Nephron progenitor cell (in vitro differentiated cells): ENCODE measurements around the gene MEGF10.

Experiments used
- DNase-seq: peaks from one replicate; pipeline ENCODE4 v3.0.0; 2021
- H3K27ac Mint-ChIP-seq: 2 replicates; pipeline ENCODE4 v1.8.0; 2021; ENCODE audit warnings: mild to moderate bottlenecking, moderate library complexity, mixed read lengths
- H3K27me3 Mint-ChIP-seq: 2 replicates; pipeline ENCODE4 v1.8.0; 2021; ENCODE audit warnings: mild to moderate bottlenecking, low read depth, mixed read lengths; ENCODE audit not compliant: poor library complexity
- H3K36me3 Mint-ChIP-seq: 2 replicates; pipeline ENCODE4 v1.8.0; 2021; ENCODE audit warnings: low read depth, mixed read lengths
- H3K4me1 Mint-ChIP-seq: 2 replicates; pipeline ENCODE4 v1.8.0; 2021; ENCODE audit warnings: mixed read lengths
- H3K4me3 Mint-ChIP-seq: 2 replicates; pipeline ENCODE4 v1.8.0; 2021; ENCODE audit warnings: mild to moderate bottlenecking, moderate library complexity, mixed read lengths
- H3K9me3 Mint-ChIP-seq: 2 replicates; pipeline ENCODE4 v1.8.0; 2021; ENCODE audit warnings: mild to moderate bottlenecking, moderate library complexity, mixed read lengths
- CTCF ChIP-seq: fragments of 200-600 bp; sonication (generic); IDR thresholded peaks from 2 replicates; pipeline ENCODE4 v1.5.0; 2021; ENCODE audit warnings: antibody characterized with exemption

Gene MEGF10

GRCh38 chr5:127444171-127444570 lies 153.6 kb downstream of the MEGF10 start:
- H3K27me3 Mint-ChIP-seq: peaks cover 6% of the 10 kb centered on the region
- no peak overlapping the region for H3K4me3 Mint-ChIP-seq
- DNase-seq: no peak
- no peak for TF ChIP-seq CTCF
- no peak overlapping the region for H3K27ac Mint-ChIP-seq
- H3K4me1 Mint-ChIP-seq: peaks cover 21% of the 10 kb centered on the region
- no peaks in the 10 kb centered on the region for H3K9me3 Mint-ChIP-seq
- no peaks in the 10 kb centered on the region for H3K36me3 Mint-ChIP-seq

GRCh38 chr5:127445328-127445727 lies 154.7 kb downstream of the MEGF10 start:
- Mint-ChIP-seq H3K36me3 (no peaks in the 10 kb centered on the region), H3K9me3 (no peaks in the 10 kb centered on the region), H3K27ac (peak overlapping the region; percentile 28), H3K4me3 (no peak overlapping the region), H3K4me1 (peaks cover 21% of the 10 kb centered on the region), H3K27me3 (peaks cover 6% of the 10 kb centered on the region)
- no peak for DNase-seq
- no peak for TF ChIP-seq CTCF

- DNase-seq: no peak
- Mint-ChIP-seq H3K4me3 (no peak overlapping the region), H3K4me1 (peaks cover 9% of the 10 kb centered on the region), H3K27ac (no peak overlapping the region), H3K36me3 (no peaks in the 10 kb centered on the region), H3K9me3 (no peaks in the 10 kb centered on the region), H3K27me3 (no peaks in the 10 kb centered on the region)
- no peak for TF ChIP-seq CTCF
Measured at GRCh38 chr5:127446626-127447025, 156.0 kb downstream of the MEGF10 start.

GRCh38 chr5:127447827-127448226 lies 157.2 kb downstream of the MEGF10 start:
- H3K27ac Mint-ChIP-seq: no peak overlapping the region
- no peaks in the 10 kb centered on the region for H3K36me3 Mint-ChIP-seq
- peaks cover 8% of the 10 kb centered on the region for H3K27me3 Mint-ChIP-seq
- no peaks in the 10 kb centered on the region for H3K9me3 Mint-ChIP-seq
- peaks cover 14% of the 10 kb centered on the region for H3K4me1 Mint-ChIP-seq
- TF ChIP-seq CTCF: no peak
- DNase-seq: no peak
- no peak overlapping the region for H3K4me3 Mint-ChIP-seq

- no peaks in the 10 kb centered on the region for H3K36me3 Mint-ChIP-seq
- TF ChIP-seq CTCF: no peak
- no peaks in the 10 kb centered on the region for H3K9me3 Mint-ChIP-seq
- H3K4me3 Mint-ChIP-seq: no peak overlapping the region
- no peak overlapping the region for H3K27ac Mint-ChIP-seq
- H3K27me3 Mint-ChIP-seq: peaks cover 8% of the 10 kb centered on the region
- peaks cover 17% of the 10 kb centered on the region for H3K4me1 Mint-ChIP-seq
- no peak for DNase-seq
Measured at GRCh38 chr5:127450046-127450445, 159.4 kb downstream of the MEGF10 start.

GRCh38 chr5:127451096-127451495 lies 160.5 kb downstream of the MEGF10 start:
- peaks cover 11% of the 10 kb centered on the region for H3K4me1 Mint-ChIP-seq
- H3K9me3 Mint-ChIP-seq: no peaks in the 10 kb centered on the region
- no peak overlapping the region for H3K27ac Mint-ChIP-seq
- no peak for TF ChIP-seq CTCF
- H3K27me3 Mint-ChIP-seq: peaks cover 8% of the 10 kb centered on the region
- H3K36me3 Mint-ChIP-seq: no peaks in the 10 kb centered on the region
- no peak for DNase-seq
- H3K4me3 Mint-ChIP-seq: no peak overlapping the region
